A549 (cell line): Measurements from ENCODE around the gene ZNF532. TPM values are rescaled to one million over a fixed set of nuclear protein-coding genes. Genes with fewer than 3 reads are reported as not detected.

Source experiments
- ATAC-seq, 2 experiments: fragments of 200-7000 bp in 1 of 2; fragments of >200 bp in 1 of 2; cut with Nextera tagmentation in 1 of 2; cut with Tn5 transposase in 1 of 2; 3 replicates each; pipeline versions ENCODE4 v1.8.0 to v1.9.1; 2018 to 2020; ENCODE audit warnings: mild to moderate bottlenecking in 1 of 2, moderate library complexity in 1 of 2
- CTCF ChIA-PET: fragments of 300-600 bp; sonication (Branson Sonifier 250); formaldehyde crosslinking; extraction: SDS; loops from one replicate; lab custom pipeline; 2021; ENCODE audit warnings: antibody characterized with exemption, inconsistent platforms; lab: Yijun Ruan, JAX
- POLR2A ChIA-PET: fragments of 350-600 bp; formaldehyde crosslinking; extraction: SDS; loops from one replicate; lab custom pipeline; 2021; ENCODE audit warnings: antibody characterized with exemption, inconsistent platforms; lab: Yijun Ruan, JAX
- DNase-seq, 2 experiments: peaks; one replicate each; pipeline versions ENCODE4 v3.0.0 to v3.0.0-alpha.2; 2011 to 2016; ENCODE audit warnings: low read depth in 1 of 2, low spot score in 1 of 2
- FAIRE-seq: peaks from 2 replicates; lab custom pipeline; 2011; peaks lifted over from hg19 to GRCh38; lab: Jason Lieb, UNC
- H3K27ac ChIP-seq, 2 experiments: fragments of >200 bp; sonication (Bioruptor Twin); formaldehyde crosslinking; 3 replicates each; pipeline ENCODE4 v1.5.1; 2016 to 2017
- H3K4me1 ChIP-seq: fragments of >200 bp; sonication (Bioruptor Twin); formaldehyde crosslinking; 3 replicates; pipeline ENCODE4 v1.6.1; 2016
- H3K4me2 ChIP-seq: fragments of >200 bp; sonication (Bioruptor Twin); formaldehyde crosslinking; 3 replicates; pipeline ENCODE4 v1.6.1; 2016
- H3K4me3 ChIP-seq: fragments of >200 bp; sonication (Bioruptor Twin); formaldehyde crosslinking; 3 replicates; pipeline ENCODE4 v1.5.1; 2016
- H3K9me3 ChIP-seq: fragments of >200 bp; sonication (Bioruptor Twin); formaldehyde crosslinking; 3 replicates; pipeline ENCODE4 v1.6.1; 2016
- CBX2 ChIP-seq: fragments of 200-600 bp; sonication (generic); IDR thresholded peaks from 2 replicates; pipeline ENCODE4 v1.6.1; 2016; ENCODE audit warnings: low read depth, mild to moderate bottlenecking, borderline replicate concordance
- CBX8 ChIP-seq: fragments of 200-600 bp; sonication (generic); IDR thresholded peaks from 2 replicates; pipeline ENCODE4 v1.6.1; 2016
- CEBPB ChIP-seq, 2 experiments: fragments of >200 bp in 1 of 2; sonication (Bioruptor Twin) in 1 of 2; formaldehyde crosslinking in 1 of 2; IDR thresholded peaks; 2 replicates each; pipeline ENCODE4 v1.6.1; 2012 to 2016
- FOSB ChIP-seq: fragments of 250-450 bp; sonication (Bioruptor Pico); IDR thresholded peaks from 2 replicates; pipeline ENCODE4 v1.5.0; 2020; ENCODE audit warnings: mild to moderate bottlenecking, moderate library complexity
- FOXS1 ChIP-seq: fragments of 250-450 bp; sonication (Bioruptor Pico); IDR thresholded peaks from 2 replicates; pipeline ENCODE4 v1.5.0; 2020; ENCODE audit warnings: mild to moderate bottlenecking, moderate library complexity
- HDAC2 ChIP-seq: fragments of 200-600 bp; sonication (generic); IDR thresholded peaks from 2 replicates; pipeline ENCODE4 v1.6.1; 2016
- HEYL ChIP-seq: fragments of 250-450 bp; sonication (Bioruptor Pico); IDR thresholded peaks from 2 replicates; pipeline ENCODE4 v1.8.0; 2021; ENCODE audit warnings: mild to moderate bottlenecking, moderate library complexity
- JUN ChIP-seq, 2 experiments: fragments of >200 bp; sonication (Bioruptor Twin); formaldehyde crosslinking; IDR thresholded peaks; 2 replicates in 1 of 2; 3 replicates in 1 of 2; pipeline ENCODE4 v1.6.1; 2016 to 2017
- JUNB ChIP-seq: fragments of >200 bp; sonication (Bioruptor Twin); formaldehyde crosslinking; IDR thresholded peaks from 2 replicates; pipeline ENCODE4 v1.6.1; 2016
- MAFK ChIP-seq: fragments of 450-650 bp; IDR thresholded peaks from 2 replicates; pipeline ENCODE4 v1.6.1; 2014; ENCODE audit not compliant: partially characterized antibody
- MAZ ChIP-seq: fragments of 150-350 bp; IDR thresholded peaks from 2 replicates; pipeline ENCODE4 v1.6.1; 2014; ENCODE audit warnings: antibody characterized with exemption, low read depth, low read length, borderline replicate concordance
- MYC ChIP-seq: IDR thresholded peaks from 2 replicates; pipeline ENCODE4 v1.6.1; 2012; ENCODE audit warnings: mild to moderate bottlenecking, inconsistent platforms, low read length, improper control_type of control experiment, borderline replicate concordance
- NFE2L2 ChIP-seq: fragments of 150-350 bp; conservative IDR thresholded peaks from 2 replicates; pipeline ENCODE4 v1.6.1; 2014; ENCODE audit warnings: low read length
- NPAS2 ChIP-seq: fragments of 250-450 bp; sonication (Bioruptor Pico); IDR thresholded peaks from 2 replicates; pipeline ENCODE4 v1.8.0; 2022; ENCODE audit warnings: mild to moderate bottlenecking, moderate library complexity, borderline replicate concordance
- POLR2A ChIP-seq: IDR thresholded peaks from 2 replicates; pipeline ENCODE4 v1.6.1; 2012; ENCODE audit warnings: mild to moderate bottlenecking, low read length
- RAD21 ChIP-seq, 2 experiments: fragments of >200 bp in 1 of 2; sonication (Bioruptor Twin) in 1 of 2; formaldehyde crosslinking in 1 of 2; IDR thresholded peaks in 1 of 2; conservative IDR thresholded peaks in 1 of 2; 2 replicates in 1 of 2; 3 replicates in 1 of 2; pipeline ENCODE4 v1.6.1; 2012 to 2018; ENCODE audit warnings: inconsistent platforms in 1 of 2
- RCOR1 ChIP-seq: fragments of 150-350 bp; IDR thresholded peaks from 2 replicates; pipeline ENCODE4 v1.6.1; 2014; ENCODE audit warnings: antibody characterized with exemption, low read length, low read depth
- SMC3 ChIP-seq: fragments of >200 bp; sonication (Bioruptor Twin); formaldehyde crosslinking; IDR thresholded peaks from 3 replicates; pipeline ENCODE4 v1.6.1; 2018; ENCODE audit warnings: inconsistent platforms
- SREBF2 ChIP-seq: fragments of 450-650 bp; IDR thresholded peaks from 2 replicates; pipeline ENCODE4 v1.6.1; 2014; ENCODE audit warnings: mild to moderate bottlenecking, moderate library complexity
- TP53 ChIP-seq: fragments of 250-450 bp; sonication (Bioruptor Pico); IDR thresholded peaks from 2 replicates; pipeline ENCODE4 v1.5.0; 2021; ENCODE audit warnings: mild to moderate bottlenecking, moderate library complexity
- ZC3H11A ChIP-seq: fragments of 450-650 bp; IDR thresholded peaks from 2 replicates; pipeline ENCODE4 v1.6.1; 2014; ENCODE audit warnings: antibody characterized with exemption, mild to moderate bottlenecking
- ZFP36 ChIP-seq: fragments of 450-650 bp; IDR thresholded peaks from 2 replicates; pipeline ENCODE4 v1.6.1; 2014; ENCODE audit warnings: borderline replicate concordance; ENCODE audit not compliant: partially characterized antibody
- ZNF302 ChIP-seq: fragments of 250-450 bp; sonication (Bioruptor Pico); IDR thresholded peaks from 2 replicates; pipeline ENCODE4 v1.9.0; 2021; ENCODE audit warnings: inconsistent platforms, mild to moderate bottlenecking, moderate library complexity
- ZSCAN20 ChIP-seq: fragments of 250-450 bp; sonication (Bioruptor Pico); IDR thresholded peaks from 2 replicates; pipeline ENCODE4 v1.8.0; 2022; ENCODE audit warnings: mild to moderate bottlenecking, moderate library complexity
- WGBS: methylation state at CpG from one replicate; pipeline ENCODE4 v1.1.6; 2017; ENCODE audit errors: missing lambda C conversion rate; 5-methylcytosine and 5-hydroxymethylcytosine counted together
- polyA plus RNA-seq, 4 experiments: library from polyadenylated mRNA; depleted of rRNA in 3 of 4; stranded (reverse); fragments of >200 nt; fragmentation: RNase III in 1 of 4; extraction: RNeasy Plus Mini Kit Qiagen cat#74134 plus additional on column Dnase treatment in 1 of 4; gene quantifications; 2 replicates in 3 of 4; 3 replicates in 1 of 4; pipeline ENCODE4 v1.2.3, GENCODE V29; 2011 to 2017
- TF ChIP-seq, protein P1 (sequence below): fragments of 200-600 bp; sonication (generic); IDR thresholded peaks from 2 replicates; pipeline ENCODE4 v1.6.1; 2016; ENCODE audit warnings: antibody characterized with exemption, mild to moderate bottlenecking, moderate library complexity
- TF ChIP-seq, protein P2 (sequence below): IDR thresholded peaks from 2 replicates; pipeline ENCODE4 v1.6.1; 2012; ENCODE audit warnings: low read depth, borderline replicate concordance
- TF ChIP-seq, protein P3 (sequence below): fragments of 150-350 bp; IDR thresholded peaks from 2 replicates; pipeline ENCODE4 v1.6.1; 2014; ENCODE audit warnings: low read depth, mild to moderate bottlenecking, low read length

Gene ZNF532
- polyA plus RNA-seq, 2 of the 4 experiments (the other 2 are of a cell fraction) = 26.8 to 64.6 TPM

DNA sequence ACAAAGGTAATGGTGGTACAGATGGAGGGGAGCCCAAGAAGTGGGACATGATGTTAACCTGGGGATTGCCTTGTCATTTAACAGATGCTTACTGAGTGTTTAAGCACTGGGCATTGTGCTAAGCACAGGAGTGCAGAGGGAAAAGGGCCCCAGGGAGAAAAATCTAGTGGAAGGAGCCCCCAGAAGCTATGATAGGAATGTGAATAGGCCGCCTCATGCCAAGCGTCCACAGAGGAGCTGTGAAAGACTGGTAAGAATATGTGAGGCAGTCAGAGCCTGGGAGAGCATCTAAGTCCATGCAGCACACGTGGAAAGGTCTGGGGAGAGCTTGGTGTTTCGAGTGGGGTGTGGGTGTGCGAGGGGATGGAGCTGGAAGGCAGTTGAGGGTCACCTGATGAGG is 5.5 kb downstream of the ZNF532 start:
- 88% methylated on average over 5 of the region's 5 CpGs for WGBS
- no peak overlapping the region for H3K4me2 ChIP-seq
- no peak for DNase-seq
- ATAC-seq = no peak
- no peaks in the 10 kb centered on the region for H3K9me3 ChIP-seq
- peak overlapping the region in 1 of 2 experiments; percentile 66; a peak in 2 of 6 replicates for H3K27ac ChIP-seq
- peaks cover 16% of the 10 kb centered on the region for H3K4me1 ChIP-seq
- no peak for FAIRE-seq
- POLR2A ChIA-PET = interaction anchor here (0.6 to 0.8 kb wide), 2 partner anchors 80 to 81 kb away, joined by 3 read pairs; no protein-coding TSS in a partner anchor
- TF ChIP-seq RCOR1 (no peak), HEYL (CRISPR knock-in tag) (no peak)
- TF ChIP-seq, protein P1, sequence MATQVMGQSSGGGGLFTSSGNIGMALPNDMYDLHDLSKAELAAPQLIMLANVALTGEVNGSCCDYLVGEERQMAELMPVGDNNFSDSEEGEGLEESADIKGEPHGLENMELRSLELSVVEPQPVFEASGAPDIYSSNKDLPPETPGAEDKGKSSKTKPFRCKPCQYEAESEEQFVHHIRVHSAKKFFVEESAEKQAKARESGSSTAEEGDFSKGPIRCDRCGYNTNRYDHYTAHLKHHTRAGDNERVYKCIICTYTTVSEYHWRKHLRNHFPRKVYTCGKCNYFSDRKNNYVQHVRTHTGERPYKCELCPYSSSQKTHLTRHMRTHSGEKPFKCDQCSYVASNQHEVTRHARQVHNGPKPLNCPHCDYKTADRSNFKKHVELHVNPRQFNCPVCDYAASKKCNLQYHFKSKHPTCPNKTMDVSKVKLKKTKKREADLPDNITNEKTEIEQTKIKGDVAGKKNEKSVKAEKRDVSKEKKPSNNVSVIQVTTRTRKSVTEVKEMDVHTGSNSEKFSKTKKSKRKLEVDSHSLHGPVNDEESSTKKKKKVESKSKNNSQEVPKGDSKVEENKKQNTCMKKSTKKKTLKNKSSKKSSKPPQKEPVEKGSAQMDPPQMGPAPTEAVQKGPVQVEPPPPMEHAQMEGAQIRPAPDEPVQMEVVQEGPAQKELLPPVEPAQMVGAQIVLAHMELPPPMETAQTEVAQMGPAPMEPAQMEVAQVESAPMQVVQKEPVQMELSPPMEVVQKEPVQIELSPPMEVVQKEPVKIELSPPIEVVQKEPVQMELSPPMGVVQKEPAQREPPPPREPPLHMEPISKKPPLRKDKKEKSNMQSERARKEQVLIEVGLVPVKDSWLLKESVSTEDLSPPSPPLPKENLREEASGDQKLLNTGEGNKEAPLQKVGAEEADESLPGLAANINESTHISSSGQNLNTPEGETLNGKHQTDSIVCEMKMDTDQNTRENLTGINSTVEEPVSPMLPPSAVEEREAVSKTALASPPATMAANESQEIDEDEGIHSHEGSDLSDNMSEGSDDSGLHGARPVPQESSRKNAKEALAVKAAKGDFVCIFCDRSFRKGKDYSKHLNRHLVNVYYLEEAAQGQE = no peak
- TF ChIP-seq, protein P2, sequence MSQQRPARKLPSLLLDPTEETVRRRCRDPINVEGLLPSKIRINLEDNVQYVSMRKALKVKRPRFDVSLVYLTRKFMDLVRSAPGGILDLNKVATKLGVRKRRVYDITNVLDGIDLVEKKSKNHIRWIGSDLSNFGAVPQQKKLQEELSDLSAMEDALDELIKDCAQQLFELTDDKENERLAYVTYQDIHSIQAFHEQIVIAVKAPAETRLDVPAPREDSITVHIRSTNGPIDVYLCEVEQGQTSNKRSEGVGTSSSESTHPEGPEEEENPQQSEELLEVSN = no peak
- TF ChIP-seq, all 56 proteins: peak for 0
- CTCF ChIA-PET = interaction anchor here (0.6 to 0.7 kb wide), 2 partner anchors 39 to 215 kb away, joined by 3 read pairs; no protein-coding TSS in a partner anchor
- no peak overlapping the region for H3K4me3 ChIP-seq

DNA sequence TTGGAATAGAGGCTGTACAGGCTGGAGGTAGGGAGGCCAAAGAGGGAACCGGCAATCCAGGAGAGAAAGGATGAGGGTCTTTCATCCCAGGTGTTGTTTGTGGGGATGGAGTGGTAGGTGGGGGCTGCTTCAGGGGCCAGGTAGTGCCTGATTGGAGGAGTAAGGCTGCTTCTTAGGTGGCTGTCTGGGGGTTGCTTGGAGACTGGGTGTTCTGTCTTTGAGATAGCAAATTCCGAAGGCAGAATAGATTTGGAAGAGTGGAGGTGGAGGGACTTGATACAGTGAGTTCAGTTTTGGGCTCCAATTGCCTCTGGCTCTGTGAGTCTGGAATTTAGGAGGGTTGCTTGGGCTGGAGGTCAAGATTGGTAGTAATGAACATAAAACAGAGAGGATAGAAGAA is 5.9 kb downstream of the ZNF532 start:
- no peak for FAIRE-seq
- TF ChIP-seq, protein P3, sequence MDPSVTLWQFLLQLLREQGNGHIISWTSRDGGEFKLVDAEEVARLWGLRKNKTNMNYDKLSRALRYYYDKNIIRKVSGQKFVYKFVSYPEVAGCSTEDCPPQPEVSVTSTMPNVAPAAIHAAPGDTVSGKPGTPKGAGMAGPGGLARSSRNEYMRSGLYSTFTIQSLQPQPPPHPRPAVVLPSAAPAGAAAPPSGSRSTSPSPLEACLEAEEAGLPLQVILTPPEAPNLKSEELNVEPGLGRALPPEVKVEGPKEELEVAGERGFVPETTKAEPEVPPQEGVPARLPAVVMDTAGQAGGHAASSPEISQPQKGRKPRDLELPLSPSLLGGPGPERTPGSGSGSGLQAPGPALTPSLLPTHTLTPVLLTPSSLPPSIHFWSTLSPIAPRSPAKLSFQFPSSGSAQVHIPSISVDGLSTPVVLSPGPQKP = no peak
- TF ChIP-seq POLR2A = no peak
- no peak for TF ChIP-seq JUNB
- TF ChIP-seq SREBF2 = no peak
- no peak for TF ChIP-seq ZFP36
- no peak for TF ChIP-seq FOXS1 (CRISPR knock-in tag)
- TF ChIP-seq CBX8 = no peak
- no peak for TF ChIP-seq ZNF302 (CRISPR knock-in tag)
- TF ChIP-seq NFE2L2 = no peak
- TF ChIP-seq, all 56 proteins: peak for 0
- H3K4me2 ChIP-seq = no peak overlapping the region
- peak overlapping the region in 1 of 2 experiments; percentile 66; a peak in 2 of 6 replicates for H3K27ac ChIP-seq
- POLR2A ChIA-PET = no interaction called here
- no peak overlapping the region for H3K4me3 ChIP-seq
- CTCF ChIA-PET = interaction anchor here (1.4 kb wide), 1 partner anchor 200 kb away, joined by 6 read pairs; no protein-coding TSS in a partner anchor
- ATAC-seq (no peak), DNase-seq (no peak)
- WGBS = 94% methylated on average over 2 of the region's 2 CpGs
- no peaks in the 10 kb centered on the region for H3K9me3 ChIP-seq
- peaks cover 11% of the 10 kb centered on the region for H3K4me1 ChIP-seq

DNA sequence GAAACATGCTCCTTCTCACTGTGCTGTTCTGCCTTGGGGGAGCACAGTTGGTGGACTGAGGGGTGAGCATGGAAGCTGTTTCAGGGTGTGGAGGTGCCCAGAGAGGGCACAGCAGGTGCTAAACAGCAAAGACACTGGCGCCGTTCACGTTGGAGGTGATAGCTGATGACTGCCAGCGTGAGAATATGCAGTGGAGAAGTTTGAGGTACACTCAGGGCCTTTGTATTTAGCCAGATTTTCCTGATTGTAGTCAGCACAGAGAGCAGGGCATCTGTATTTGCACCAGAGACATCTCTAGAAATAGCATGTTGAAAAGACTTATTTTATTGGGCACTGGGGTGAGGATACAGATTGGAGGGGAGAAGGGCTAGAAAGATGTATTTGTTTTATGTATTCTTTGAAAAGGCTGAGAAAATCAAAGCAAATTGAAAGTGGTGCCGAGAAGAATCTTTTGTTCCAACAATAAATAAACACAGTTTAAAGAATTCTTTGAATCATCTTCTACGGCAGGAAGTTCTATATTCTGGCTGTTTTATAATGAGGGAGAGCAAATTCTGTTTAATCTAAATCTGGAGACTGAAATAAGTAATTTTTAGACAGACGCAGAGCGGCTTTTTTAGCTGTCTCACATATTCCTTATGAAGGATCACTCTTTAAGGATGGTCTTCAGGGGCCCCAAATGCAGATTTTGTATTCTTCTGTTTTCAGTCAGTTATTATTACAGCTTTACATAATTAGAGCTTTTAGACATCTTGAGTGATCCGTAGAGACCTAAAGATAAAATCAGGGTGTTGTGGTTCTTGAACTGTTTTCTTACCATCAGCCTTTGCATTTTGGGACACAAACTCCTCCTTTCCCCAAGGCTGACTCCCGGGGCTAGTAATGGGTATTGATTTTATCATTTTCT is 7.1 kb downstream of the ZNF532 start:
- POLR2A ChIA-PET = no interaction called here

More for the DNA sequence above, 7.1 kb downstream of the ZNF532 start:
- Histone ChIP-seq H3K27ac (peak overlapping the region; percentile 19 to 66; a peak in 3 of 6 replicates), H3K9me3 (no peaks in the 10 kb centered on the region), H3K4me2 (0 out of 3 replicates have a peak overlapping the region, but pooled peaks have one; percentile 13), H3K4me1 (peaks cover 8% of the 10 kb centered on the region), H3K4me3 (no peak overlapping the region)
- FAIRE-seq (no peak), ATAC-seq (peak in 1 of 2 experiments; percentile 21; a peak in 1 of 6 replicates), DNase-seq (no peak)
- WGBS = 77% methylated on average over 10 of the region's 10 CpGs
- no peak for TF ChIP-seq JUN (IDR thresholded peaks at IDR 0.05)
- no peak for TF ChIP-seq CBX2
- no peak for TF ChIP-seq TP53 (CRISPR knock-in tag)
- no peak for TF ChIP-seq JUNB
- no peak for TF ChIP-seq MYC
- TF ChIP-seq SMC3 = no peak
- TF ChIP-seq ZC3H11A = no peak
- TF ChIP-seq RAD21 (conservative IDR thresholded peaks at IDR 0.05 in 1 of 2, IDR thresholded peaks at IDR 0.05 in 1 of 2) = no peak
- TF ChIP-seq MAFK = no peak
- no peak for TF ChIP-seq POLR2A
- TF ChIP-seq FOSB (CRISPR knock-in tag) = no peak
- TF ChIP-seq NPAS2 (CRISPR knock-in tag) = no peak
- no peak for TF ChIP-seq HDAC2
- no peak for TF ChIP-seq ZSCAN20 (CRISPR knock-in tag)
- TF ChIP-seq MAZ = no peak
- no peak for TF ChIP-seq CEBPB (IDR thresholded peaks at IDR 0.05)
- CTCF ChIA-PET = interaction anchor here (0.7 to 1.4 kb wide), 2 partner anchors 90 to 198 kb away, joined by 3 to 6 read pairs; no protein-coding TSS in a partner anchor
